Effector CD8-positive, alpha-beta T cell (primary cell): ENCODE results near the gene RFT1.

Source experiments
- DNase-seq: peaks from one replicate; lab custom pipeline; 2025; lab: John Stamatoyannopoulos, UW

RFT1 gene

DNA sequence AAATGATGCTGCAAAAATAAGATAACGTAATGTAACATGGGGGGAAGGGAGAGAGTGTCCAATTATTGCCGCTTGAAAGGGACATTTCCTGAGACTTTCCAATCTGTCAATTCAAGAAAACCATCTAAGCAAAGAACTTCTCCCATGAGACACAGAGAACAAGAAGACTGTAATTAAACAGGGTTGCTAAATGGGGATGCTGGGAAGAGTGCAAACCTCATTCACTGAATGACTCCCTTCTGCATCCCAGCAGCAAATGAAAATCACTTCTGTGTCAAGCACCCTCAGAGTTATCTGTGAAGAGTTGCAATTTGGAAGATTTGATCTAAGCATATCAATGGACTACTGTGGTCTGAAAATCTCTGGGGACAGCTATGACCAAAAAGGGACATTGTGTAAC is 3.6 kb downstream of the RFT1 start:
- DNase-seq = no peak

DNA sequence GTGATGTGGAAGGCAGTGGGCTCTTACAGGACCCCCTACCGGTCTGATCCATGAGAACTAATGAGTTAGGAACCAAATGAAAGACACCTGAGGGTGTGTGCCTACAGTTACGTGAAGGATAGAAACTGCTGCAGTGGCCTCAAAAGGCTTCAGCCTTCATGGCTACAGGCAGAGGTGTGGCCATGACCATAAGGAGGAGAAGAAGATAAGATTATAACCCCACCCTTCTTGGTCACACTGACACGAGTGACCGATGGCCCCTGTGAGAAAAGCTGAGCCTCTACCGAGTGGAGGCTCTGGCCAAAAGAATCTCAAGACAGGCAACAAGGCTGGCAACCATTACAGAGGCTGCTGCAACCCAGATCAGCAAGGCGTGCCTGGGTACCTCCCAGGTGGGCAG is 6.3 kb downstream of the RFT1 start:
- no peak for DNase-seq

DNA sequence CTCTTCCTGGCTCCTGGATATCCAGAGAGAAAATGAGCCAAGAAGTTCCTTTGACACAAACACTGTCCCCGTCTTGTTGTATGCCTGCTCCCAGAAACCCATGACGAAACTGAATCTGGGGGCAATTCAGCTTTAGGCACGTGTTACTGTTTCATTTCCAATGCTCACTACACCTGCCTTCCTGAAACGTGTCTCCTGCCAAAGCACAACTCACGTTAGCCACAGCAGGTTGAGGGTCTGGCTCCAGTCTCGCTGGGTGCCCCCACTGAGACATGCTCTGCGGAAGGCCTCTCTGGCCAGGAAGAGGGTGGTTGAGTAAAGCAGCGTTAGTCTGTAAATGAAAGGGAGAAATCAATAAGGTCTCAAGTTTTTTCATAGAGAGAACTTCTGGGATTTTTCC is 6.7 kb downstream of the RFT1 start:
- DNase-seq = no peak

DNA sequence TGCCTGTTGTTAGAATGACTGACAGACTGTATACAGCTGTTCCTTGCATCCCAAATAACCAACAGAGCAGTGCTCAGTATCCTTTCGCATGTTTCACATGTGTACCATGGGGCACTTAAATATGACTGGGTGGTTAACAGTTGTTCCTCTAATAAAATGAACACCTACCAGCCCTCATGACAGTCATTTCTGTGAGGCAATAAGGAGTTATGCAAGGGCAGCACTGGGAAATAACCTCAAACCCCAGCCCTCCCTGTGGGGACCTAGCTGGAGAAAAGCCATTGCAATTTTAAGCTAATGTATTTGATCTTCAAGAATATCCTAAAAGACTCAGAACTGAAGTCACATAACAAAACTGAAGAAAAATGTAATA is 7.3 kb downstream of the RFT1 start:
- DNase-seq = no peak

DNA sequence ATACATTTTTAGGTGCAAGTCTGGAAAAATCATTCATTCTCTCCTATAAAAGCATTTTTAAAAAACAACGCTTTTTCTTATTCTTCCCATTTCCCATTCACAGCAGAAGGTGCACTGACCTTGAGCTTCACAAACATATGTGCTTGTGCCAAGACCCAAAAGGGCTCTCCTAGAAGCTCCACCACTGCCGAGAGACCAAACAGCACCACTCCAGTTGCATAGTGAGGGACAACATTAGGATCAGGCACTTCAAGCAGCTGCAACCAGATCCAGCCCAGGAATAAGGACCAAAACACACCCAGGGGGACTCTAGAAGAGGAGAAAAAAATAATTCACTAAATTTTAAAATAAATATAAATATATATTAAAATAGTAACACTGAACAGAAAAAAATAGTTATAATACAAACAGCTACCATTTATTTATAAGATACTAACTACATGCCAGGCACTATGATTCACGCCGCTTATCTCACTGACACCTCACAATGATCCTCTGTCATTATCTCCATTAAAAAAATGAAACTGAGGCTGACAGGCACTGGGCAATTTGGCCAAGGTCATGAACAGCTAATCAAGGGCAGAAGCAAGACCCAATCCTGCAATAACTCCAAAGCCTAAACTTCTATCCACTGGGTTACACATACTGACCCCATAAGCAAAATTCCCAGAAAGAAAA is 7.8 kb downstream of the RFT1 start:
- no peak for DNase-seq

DNA sequence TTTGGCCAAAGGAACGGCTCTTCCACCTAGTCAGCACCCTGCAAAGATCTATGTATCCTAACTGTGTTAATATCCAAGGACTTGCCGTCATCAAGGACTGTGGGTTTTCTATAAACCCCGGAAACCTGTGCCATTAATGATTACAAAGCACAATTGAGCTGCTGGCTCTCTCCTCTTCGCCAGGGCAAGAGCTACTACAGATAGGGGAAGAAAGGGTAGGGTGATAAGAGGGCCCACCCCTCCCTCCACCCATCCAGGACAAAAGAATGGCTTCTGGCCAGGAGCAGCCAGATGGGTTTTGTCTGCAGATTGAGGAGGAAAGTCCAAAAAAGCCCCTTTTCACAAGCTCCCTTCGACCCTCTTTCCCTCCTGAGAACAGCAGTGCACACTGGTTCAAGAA is 9.9 kb downstream of the RFT1 start:
- DNase-seq = no peak

DNA sequence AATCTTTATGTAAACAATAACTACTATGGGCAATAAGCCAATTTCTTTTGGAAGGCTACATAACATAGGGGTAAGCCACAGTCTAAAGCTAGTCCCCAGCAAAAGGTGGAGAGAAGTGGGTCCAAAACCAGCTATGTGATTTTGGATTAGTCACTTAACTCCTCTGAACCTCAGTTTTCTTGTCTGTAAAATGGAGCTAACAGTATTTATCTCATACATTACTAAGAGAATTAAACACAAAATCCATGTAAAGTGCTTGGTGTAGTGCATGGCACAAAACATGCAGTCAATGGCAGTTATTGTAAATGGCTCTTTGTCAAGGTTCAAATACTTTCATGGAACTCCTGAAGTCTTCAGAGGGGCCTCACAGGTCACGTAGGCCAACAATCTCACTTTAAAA is 13.3 kb downstream of the RFT1 start:
- DNase-seq = no peak

DNA sequence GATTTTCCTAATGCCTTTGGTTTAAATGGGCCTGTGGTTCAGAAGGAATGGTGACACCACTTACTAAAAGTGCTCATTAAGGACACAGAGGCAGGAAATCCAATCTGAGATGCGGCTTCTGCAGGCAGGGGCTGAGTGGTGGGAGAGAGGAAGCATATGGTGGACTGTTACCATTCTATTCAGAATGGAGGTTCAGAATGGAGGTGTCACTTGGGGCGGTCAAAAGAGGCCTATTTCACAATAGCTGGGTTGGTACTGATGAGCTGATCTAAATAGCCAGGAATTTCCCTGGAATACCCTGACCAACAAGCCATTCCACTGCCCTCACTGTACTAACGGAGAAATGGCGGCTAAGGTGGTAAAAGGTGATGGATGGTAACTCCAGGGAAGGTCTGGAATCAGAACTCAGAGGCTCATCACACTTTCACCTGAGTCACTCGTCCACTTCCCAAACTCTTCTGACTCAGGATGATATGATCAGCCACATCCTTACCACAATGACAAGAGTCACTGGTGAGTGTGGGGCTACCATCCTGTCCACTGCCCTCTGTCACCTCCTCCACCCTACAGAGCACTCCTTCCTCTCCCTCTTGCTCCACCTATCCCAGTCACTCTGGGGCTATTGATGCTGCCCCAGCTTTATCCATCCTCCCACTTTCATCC is 15.7 kb downstream of the RFT1 start:
- DNase-seq = no peak

DNA sequence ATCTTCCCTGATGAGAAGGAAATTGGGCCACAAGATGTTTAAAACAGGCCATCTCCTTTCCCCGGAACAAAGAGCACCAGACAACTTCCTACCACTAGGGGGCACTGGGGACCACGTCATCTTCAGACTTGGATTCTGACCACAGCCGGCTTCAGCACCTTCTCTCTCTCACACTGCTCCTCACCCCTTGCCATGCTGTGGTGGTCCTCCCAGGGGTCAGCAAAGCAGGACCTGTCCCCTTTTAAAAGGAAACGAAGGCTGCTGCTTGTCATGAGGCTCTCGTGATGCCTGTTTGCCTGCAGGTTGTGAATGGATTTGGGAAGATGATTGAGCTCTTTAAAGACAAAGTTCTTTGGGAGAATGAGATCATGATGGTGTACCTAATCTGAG is 16.2 kb downstream of the RFT1 start:
- DNase-seq = peak; percentile 67

DNA sequence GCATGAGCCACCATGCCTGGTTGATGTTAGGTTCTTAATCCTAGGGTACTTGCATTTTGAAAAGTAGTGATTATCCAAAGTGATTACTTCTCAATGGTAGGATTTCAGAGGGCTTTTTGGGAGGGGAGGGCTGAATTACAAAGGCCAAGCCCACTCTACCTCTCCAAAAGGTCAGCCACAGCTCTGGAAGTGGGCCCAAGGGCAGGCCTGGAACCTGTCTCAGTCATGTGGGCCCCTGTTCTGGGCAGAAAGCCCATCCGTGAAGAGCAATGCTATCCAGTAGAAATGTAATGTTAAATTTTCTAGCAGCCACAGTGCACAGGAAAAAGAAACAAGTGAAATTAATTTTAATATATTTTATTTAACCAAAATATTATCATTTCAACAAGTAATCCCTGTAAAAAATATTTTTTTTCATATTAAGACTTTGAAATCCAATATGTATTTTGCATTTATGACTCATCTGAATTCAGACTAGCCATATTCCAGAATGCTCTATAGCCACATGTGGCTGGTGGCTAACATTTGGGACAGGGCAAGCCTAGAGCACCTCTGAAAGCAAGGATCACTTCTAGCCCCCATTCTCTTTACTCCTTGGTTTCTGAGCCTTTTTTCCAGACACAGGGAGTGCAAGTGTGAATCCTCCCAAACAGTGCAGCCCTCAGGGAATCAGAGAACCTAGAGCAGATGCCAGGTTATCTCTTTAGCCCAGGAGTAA is 16.8 kb downstream of the RFT1 start:
- no peak for DNase-seq

DNA sequence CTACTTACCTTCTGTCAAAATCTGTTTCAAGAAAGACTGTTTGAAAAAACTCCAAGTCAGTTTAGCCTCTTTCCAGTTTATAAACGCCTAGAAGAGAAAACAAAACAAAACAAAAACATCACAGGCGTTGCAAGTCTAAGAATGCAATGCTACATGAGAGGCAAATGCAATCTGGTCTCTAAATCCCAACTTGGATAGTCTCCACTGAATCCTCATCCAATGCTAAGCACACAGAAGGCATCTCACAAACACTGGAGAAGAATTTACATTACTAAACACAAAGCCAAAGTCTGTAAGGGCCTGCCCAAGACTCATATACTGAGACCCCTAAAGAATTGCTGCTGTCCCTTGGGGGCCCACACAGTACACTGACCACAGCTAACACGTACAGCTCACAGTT is 18.4 kb downstream of the RFT1 start:
- DNase-seq = no peak

DNA sequence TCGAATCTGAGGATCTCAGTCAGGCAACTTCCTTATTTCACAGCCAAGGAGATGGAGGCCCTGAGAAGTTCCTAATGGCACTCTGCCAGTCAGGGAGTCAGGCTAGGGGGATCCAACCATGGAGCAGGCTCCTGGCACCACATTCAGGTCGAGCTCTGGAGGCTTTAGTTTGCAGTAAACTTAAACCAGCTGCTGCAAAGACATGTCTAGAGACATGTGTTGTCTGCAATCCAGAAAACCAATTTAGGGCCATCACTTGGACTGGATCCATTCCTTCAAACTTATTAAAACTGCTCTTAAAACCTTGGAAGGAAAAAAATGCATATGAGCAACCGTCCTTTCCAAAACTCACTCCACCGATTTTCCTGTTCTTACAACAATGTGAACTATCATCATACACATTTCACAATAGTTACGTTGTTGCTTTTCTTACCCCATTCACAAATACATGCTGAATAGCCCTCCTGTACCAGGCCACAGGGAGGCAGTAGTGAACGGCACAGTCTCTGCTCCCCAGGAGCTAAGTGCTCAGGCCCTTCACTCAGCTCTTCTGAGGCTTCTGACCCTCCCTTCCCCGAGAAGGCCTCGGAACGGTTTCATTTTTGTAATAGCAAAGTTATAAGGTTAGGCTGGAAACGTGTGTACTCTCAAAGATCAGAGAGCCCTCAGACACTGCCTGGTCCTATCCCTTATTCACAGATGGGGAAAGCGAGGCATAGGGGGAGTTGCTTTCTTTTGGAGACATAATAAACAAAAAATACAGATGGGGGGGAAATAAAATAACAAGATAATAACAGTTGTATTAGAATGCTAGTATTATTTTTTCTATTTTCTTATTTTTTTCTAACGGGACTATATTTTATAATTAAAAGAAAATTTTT is 20.1 kb downstream of the RFT1 start:
- no peak for DNase-seq

DNA sequence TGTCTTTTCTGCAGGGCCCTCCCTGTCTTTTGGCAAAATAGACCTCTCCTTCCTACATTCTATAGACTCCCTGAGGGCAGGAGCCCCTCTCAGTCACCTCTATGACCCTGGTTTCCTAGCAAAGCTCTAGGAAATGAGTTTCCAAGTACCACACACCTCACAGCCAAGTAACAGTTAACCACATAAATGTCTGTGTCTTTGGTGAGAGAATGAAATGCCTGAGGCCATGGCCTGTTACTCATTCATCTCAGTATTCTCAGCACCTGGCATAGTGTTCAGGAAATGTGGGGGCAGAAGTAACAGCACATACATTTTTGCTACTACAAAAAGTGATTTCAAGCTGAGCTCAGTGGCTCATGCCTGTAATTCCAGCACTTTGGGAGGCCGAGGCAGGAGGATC is 21.0 kb downstream of the RFT1 start:
- no peak for DNase-seq

DNA sequence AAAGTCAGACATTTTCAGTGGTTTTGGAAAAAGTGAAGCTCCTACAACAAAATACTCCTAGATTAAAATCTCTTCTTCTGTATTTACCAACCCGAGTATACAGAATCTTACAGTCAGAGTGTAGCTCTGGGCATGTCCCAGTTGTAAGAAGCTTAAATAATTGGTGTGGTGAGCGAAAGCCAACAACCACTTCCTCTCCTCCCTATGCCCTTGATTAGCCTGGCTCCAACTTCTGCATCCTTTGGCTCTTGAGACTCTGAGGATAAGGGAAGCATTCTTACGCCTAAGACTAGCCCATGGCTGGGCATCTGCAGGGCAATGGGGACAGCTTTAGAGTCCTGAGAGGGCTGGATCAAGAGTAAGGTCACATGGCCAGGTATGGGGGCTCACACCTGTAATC is 25.5 kb downstream of the RFT1 start:
- no peak for DNase-seq

DNA sequence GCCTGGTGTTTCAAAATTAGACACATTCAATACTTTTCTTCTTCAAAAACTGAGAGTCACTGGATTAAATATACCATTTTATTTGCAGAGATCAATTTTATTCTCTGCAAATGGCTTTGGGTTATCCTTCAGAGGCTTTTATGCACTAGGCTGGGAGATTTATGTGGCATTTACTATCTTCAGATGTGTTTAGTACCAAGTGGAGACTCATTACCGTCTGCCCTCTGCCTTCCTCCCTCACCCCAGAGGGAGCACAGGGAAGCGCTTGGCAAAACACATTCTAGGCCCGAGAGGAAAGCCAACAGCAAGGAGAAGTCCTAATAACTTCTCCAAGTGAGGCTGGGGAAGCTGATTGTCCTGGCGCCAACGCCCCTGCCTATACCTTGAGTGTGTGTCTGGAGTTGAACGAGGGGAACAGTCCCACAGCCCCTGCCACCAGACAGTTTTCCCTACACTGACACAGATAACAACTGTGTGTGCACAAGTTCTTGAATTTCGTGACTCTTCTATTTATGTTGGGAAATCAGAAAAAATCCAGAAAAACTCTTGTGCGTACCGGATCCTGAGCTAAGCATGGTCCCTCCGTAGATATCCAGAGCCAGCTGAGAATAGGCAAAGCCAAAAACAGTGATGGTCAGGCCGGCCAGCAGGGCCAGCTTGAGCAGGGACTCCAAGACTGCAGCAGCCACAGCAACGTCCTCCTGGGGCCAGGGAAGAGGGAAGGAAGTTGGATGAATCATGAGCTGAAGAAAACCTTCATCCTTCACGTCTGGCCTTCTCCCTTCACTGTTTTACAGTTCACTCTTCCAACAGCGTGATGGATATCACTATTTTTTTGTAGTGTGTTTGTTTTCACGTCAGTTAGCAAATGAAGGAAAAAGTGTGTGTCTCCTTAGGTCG is 26.6 kb downstream of the RFT1 start:
- no peak for DNase-seq

DNA sequence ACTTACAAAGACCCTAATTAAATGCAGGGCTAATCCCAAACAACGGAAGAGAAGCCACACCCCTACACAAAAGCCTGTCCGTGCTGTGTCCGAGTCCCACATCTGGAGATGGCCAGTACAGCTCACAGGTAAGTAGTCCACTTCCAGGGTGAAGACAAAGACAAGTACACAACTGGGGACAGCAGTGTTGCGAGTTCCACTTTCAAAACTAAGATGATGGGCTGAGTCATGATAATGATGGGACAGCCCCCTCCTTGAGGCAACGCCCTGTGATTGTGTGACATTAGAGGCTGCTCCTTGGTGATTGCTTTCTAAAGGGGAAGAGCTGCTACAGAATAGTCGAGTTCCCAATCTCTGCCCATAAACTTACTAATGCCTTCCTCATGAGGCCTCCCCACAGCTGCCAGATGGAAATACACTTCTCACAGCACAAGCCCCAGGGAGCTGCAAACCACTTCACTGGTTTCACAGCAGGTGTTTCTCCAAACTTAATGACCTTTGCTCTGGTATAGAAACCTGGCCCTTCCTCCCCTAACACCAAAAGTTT is 27.6 kb downstream of the RFT1 start:
- DNase-seq = no peak

DNA sequence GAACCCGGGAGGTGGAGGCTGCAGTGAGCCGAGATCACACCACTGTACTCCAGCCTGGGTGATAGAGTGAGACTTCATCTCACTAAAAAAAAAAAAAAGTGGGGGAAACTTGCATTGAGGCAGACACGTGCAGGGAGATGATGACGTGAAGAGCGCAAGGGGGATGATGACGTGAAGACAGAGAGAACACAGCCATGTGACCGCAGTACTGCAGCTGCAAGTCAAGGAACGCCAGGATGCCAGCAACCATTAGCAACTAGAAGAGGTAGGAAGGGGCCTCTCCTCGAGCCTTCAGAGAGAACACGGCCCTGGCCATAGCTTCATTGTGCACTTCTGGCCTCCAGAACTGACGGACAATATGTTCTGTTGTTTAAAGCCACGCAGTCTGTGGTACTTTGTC is 28.3 kb downstream of the RFT1 start:
- no peak for DNase-seq

DNA sequence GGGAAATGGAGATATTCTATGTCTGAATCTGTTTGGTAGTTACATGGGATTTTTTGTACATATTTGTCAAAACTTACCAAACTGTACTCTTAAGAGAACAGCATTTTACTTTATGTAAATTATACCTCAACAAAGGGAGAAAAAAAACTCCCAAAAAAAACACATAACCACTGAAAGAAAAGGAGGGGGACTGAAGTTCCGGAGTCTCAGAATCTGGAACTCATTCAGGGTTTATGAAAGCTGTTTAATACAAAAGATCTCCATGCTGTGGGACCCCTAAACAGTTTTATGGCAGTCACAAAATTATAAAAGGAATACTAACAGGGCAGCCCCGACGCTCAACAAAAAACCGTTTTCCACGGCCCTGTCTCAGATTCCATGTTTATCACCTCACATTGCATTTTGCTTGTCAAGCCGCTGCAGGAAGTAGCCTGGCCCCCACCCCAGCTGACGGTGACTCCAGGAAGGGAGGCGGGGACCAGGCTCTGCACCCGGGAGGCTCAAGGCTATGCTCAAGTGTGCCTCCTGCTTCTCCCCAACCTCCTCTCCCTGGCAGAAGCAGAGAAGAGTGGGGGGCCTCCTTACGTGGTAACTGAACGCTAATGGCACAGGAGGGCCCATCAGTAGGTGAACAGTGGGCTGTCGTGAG is 29.3 kb downstream of the RFT1 start:
- no peak for DNase-seq

DNA sequence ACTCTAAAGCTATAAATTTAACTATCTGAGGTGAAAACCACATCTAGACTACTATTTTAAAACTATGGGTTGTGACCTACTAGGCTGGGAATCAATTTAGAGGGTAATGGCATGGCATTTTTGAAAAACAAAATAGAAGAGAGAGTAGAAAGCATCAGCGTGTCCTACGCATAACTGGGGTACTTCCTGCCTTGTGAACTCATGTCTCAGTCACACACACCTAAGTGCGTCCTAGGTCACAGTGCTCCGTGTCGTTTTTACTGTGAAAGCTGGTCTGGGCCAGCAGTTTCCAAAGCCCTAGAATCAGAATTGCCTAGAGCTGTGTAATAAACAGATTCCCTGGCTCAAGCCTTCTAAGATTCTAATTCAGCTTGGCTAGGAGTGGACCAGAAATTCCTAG is 32.3 kb downstream of the RFT1 start:
- no peak for DNase-seq

DNA sequence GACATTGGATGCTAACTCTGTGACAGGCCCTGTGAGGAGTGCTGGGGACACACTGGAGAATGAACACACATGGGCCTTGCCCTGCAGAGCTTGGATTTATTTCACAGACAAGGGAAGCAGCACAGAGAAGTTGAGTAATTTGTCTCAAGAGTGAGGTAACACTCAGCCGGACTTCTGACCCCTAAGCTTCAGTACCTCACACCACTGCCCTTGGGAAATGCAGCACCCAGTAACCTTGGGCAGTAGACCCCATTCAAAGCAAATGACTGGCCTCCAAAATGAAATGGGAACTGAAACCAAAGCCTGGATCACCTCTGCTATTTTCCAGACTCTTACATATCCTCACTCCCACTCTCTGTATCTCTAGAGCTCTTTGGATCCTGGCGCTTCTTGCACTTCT is 37.3 kb downstream of the RFT1 start:
- no peak for DNase-seq

DNA sequence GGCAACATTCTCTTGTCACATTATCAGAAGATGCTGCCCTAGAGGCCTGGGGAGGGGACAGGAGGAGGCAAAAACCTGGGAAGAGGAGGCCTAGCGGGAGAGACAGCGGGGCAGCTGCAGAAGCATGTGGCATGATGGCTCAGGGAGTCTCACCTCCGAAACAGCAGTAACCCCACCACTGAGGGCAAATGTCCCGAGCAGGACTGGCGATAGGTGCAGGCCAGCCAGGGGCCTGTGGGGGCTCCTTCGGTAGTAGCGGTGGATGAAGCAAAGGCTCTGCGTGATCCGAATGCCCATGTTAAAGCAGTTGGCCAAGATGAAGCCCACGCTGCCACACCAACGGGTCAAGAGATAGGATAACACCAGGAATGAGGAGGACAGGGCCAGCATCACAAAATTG is 38.0 kb downstream of the RFT1 start:
- no peak for DNase-seq
